Karpas-422 (cell line): ENCODE results near the gene JPH4. TPM values are rescaled to one million over a fixed set of nuclear protein-coding genes. Genes with fewer than 3 reads are reported as not detected.

ENCODE experiments used
- DNase-seq: peaks from one replicate; pipeline ENCODE4 v3.0.0-alpha.2; 2015
- H2AFZ ChIP-seq: fragments of 200-600 bp; sonication (generic); 2 replicates; pipeline ENCODE4 v1.6.1; 2014; ENCODE audit warnings: antibody characterized with exemption, low read length, mixed read lengths
- H3K27ac ChIP-seq: fragments of 200-600 bp; sonication (generic); 2 replicates; pipeline ENCODE4 v1.5.1; 2014; ENCODE audit warnings: mild to moderate bottlenecking, low read length, moderate library complexity
- H3K27me3 ChIP-seq: fragments of 200-600 bp; sonication (generic); 2 replicates; pipeline ENCODE4 v1.6.1; 2014; ENCODE audit warnings: low read length, mixed read lengths
- H3K36me3 ChIP-seq: fragments of 200-600 bp; sonication (generic); 2 replicates; pipeline ENCODE4 v1.6.1; 2014; ENCODE audit warnings: low read length, mixed read lengths; ENCODE audit not compliant: insufficient read depth
- H3K4me1 ChIP-seq: fragments of 200-600 bp; sonication (generic); 2 replicates; pipeline ENCODE4 v1.6.1; 2014; ENCODE audit warnings: mild to moderate bottlenecking, low read length, mixed read lengths
- H3K4me2 ChIP-seq: fragments of 200-600 bp; sonication (generic); 2 replicates; pipeline ENCODE4 v1.6.1; 2014; ENCODE audit warnings: low read length, low read depth, mild to moderate bottlenecking; ENCODE audit not compliant: poor library complexity, severe bottlenecking
- H3K4me3 ChIP-seq: fragments of 200-600 bp; sonication (generic); 2 replicates; pipeline ENCODE4 v1.5.1; 2014; ENCODE audit warnings: mild to moderate bottlenecking, antibody characterized with exemption, low read length, mixed read lengths
- H3K79me2 ChIP-seq: fragments of 200-600 bp; sonication (generic); 2 replicates; pipeline ENCODE4 v1.6.1; 2014; ENCODE audit warnings: mild to moderate bottlenecking, low read length, mixed read lengths
- H3K9ac ChIP-seq: fragments of 200-600 bp; sonication (generic); 2 replicates; pipeline ENCODE4 v1.6.0; 2014; ENCODE audit warnings: low read length
- H3K9me2 ChIP-seq: fragments of 200-600 bp; sonication (generic), shearing (Covaris generic); replicated peaks from 2 replicates; pipeline ENCODE4 v1.6.0; 2014; ENCODE audit warnings: mild to moderate bottlenecking, low read length, moderate library complexity; ENCODE audit not compliant: insufficient read depth
- H3K9me3 ChIP-seq: fragments of 300-700, 200-600 bp; sonication (generic); 2 replicates; pipeline ENCODE4 v1.6.1; 2014; ENCODE audit warnings: low read length, mixed read lengths
- H4K20me1 ChIP-seq: fragments of 200-600 bp; sonication (generic); 2 replicates; pipeline ENCODE4 v1.6.1; 2014; ENCODE audit warnings: mild to moderate bottlenecking, antibody characterized with exemption, low read length, low read depth; ENCODE audit not compliant: insufficient read depth
- total RNA-seq: library from RNA; depleted of rRNA; stranded (reverse); fragments of >200 nt; shearing (Covaris generic); gene quantifications from 2 replicates; pipeline ENCODE4 v1.2.3, GENCODE V29; 2014; ENCODE audit warnings: low replicate concordance

Gene JPH4
- total RNA-seq, 1 experiment from 2014 or later: not detected

- no peak overlapping the region for H3K4me2 ChIP-seq
- H3K4me3 ChIP-seq: no peak overlapping the region
- no peak overlapping the region for H2AFZ ChIP-seq
- H4K20me1 ChIP-seq: no peaks in the 10 kb centered on the region
- H3K36me3 ChIP-seq: no peaks in the 10 kb centered on the region
- H3K4me1 ChIP-seq: no peaks in the 10 kb centered on the region
- peaks cover 20% of the 10 kb centered on the region for H3K9me3 ChIP-seq
- no peaks in the 10 kb centered on the region for H3K79me2 ChIP-seq
- no peak overlapping the region for H3K27ac ChIP-seq
- no peak overlapping the region for H3K9ac ChIP-seq
- peaks cover 4% of the 10 kb centered on the region; the same call in 1 of the 2 replicates for H3K27me3 ChIP-seq
- no peak for DNase-seq
- no peaks in the 10 kb centered on the region for H3K9me2 ChIP-seq
Measured at GRCh38 chr14:23621204-23621931, 42.8 kb upstream of the JPH4 start.

- Histone ChIP-seq H3K27ac (no peak overlapping the region), H3K4me1 (no peaks in the 10 kb centered on the region), H3K79me2 (no peaks in the 10 kb centered on the region), H3K9me2 (no peaks in the 10 kb centered on the region), H3K9me3 (peaks cover 10% of the 10 kb centered on the region), H3K9ac (no peak overlapping the region), H3K4me3 (no peak overlapping the region), H4K20me1 (no peaks in the 10 kb centered on the region), H2AFZ (no peak overlapping the region), H3K27me3 (peaks cover 4% of the 10 kb centered on the region; the same call in 1 of the 2 replicates), H3K36me3 (no peaks in the 10 kb centered on the region), H3K4me2 (no peak overlapping the region)
- no peak for DNase-seq
Measured at GRCh38 chr14:23620177-23620702, 41.6 kb upstream of the JPH4 start.

- no peak for DNase-seq
- Histone ChIP-seq H2AFZ (no peak overlapping the region), H3K79me2 (no peaks in the 10 kb centered on the region), H3K27me3 (peaks cover 4% of the 10 kb centered on the region; the same call in 1 of the 2 replicates), H3K4me2 (no peak overlapping the region), H3K4me3 (no peak overlapping the region), H4K20me1 (no peaks in the 10 kb centered on the region), H3K9me2 (no peaks in the 10 kb centered on the region), H3K4me1 (no peaks in the 10 kb centered on the region), H3K9me3 (no peaks in the 10 kb centered on the region), H3K27ac (no peak overlapping the region), H3K9ac (no peak overlapping the region), H3K36me3 (no peaks in the 10 kb centered on the region)
Measured at GRCh38 chr14:23618415-23618988, 39.9 kb upstream of the JPH4 start.

- Histone ChIP-seq H3K4me2 (no peak overlapping the region), H4K20me1 (no peaks in the 10 kb centered on the region), H3K27me3 (no peaks in the 10 kb centered on the region), H3K9ac (no peak overlapping the region), H3K4me3 (no peak overlapping the region), H3K36me3 (no peaks in the 10 kb centered on the region), H3K4me1 (no peaks in the 10 kb centered on the region), H3K27ac (no peak overlapping the region), H3K79me2 (no peaks in the 10 kb centered on the region), H3K9me2 (no peaks in the 10 kb centered on the region), H3K9me3 (no peaks in the 10 kb centered on the region), H2AFZ (no peak overlapping the region)
- DNase-seq: no peak
Measured at GRCh38 chr14:23617539-23617938, 38.9 kb upstream of the JPH4 start.

- no peaks in the 10 kb centered on the region for H3K36me3 ChIP-seq
- H3K4me2 ChIP-seq: no peak overlapping the region
- H3K4me1 ChIP-seq: no peaks in the 10 kb centered on the region
- no peaks in the 10 kb centered on the region for H3K9me2 ChIP-seq
- H3K27ac ChIP-seq: no peak overlapping the region
- no peaks in the 10 kb centered on the region for H3K9me3 ChIP-seq
- no peaks in the 10 kb centered on the region for H4K20me1 ChIP-seq
- no peak for DNase-seq
- no peak overlapping the region for H3K9ac ChIP-seq
- H3K27me3 ChIP-seq: 0 out of 2 replicates have a peak, but pooled peaks cover 3% of the 10 kb centered on the region
- no peak overlapping the region for H3K4me3 ChIP-seq
- no peaks in the 10 kb centered on the region for H3K79me2 ChIP-seq
- H2AFZ ChIP-seq: no peak overlapping the region
Measured at GRCh38 chr14:23615856-23616255, 37.3 kb upstream of the JPH4 start.

- Histone ChIP-seq H2AFZ (no peak overlapping the region), H3K4me1 (no peaks in the 10 kb centered on the region), H3K4me3 (no peak overlapping the region), H3K9me3 (no peaks in the 10 kb centered on the region), H3K4me2 (no peak overlapping the region), H3K36me3 (no peaks in the 10 kb centered on the region), H3K27me3 (0 out of 2 replicates have a peak, but pooled peaks cover 5% of the 10 kb centered on the region), H4K20me1 (no peaks in the 10 kb centered on the region), H3K9me2 (no peaks in the 10 kb centered on the region), H3K79me2 (no peaks in the 10 kb centered on the region), H3K27ac (no peak overlapping the region), H3K9ac (no peak overlapping the region)
- DNase-seq: no peak
Measured at GRCh38 chr14:23614395-23614828, 35.8 kb upstream of the JPH4 start.

GRCh38 chr14:23613242-23614070 lies 34.9 kb upstream of the JPH4 start:
- Histone ChIP-seq H4K20me1 (no peaks in the 10 kb centered on the region), H3K9me2 (no peaks in the 10 kb centered on the region), H3K9me3 (no peaks in the 10 kb centered on the region), H3K4me3 (no peak overlapping the region), H3K9ac (no peak overlapping the region), H3K79me2 (no peaks in the 10 kb centered on the region), H2AFZ (no peak overlapping the region), H3K4me2 (no peak overlapping the region), H3K36me3 (no peaks in the 10 kb centered on the region), H3K4me1 (no peaks in the 10 kb centered on the region), H3K27ac (no peak overlapping the region), H3K27me3 (0 out of 2 replicates have a peak, but pooled peaks cover 5% of the 10 kb centered on the region)
- no peak for DNase-seq

GRCh38 chr14:23612802-23613201 lies 34.2 kb upstream of the JPH4 start:
- Histone ChIP-seq H3K4me2 (no peak overlapping the region), H3K9me3 (no peaks in the 10 kb centered on the region), H3K27ac (no peak overlapping the region), H3K4me1 (no peaks in the 10 kb centered on the region), H3K4me3 (no peak overlapping the region), H3K27me3 (0 out of 2 replicates have a peak, but pooled peaks cover 5% of the 10 kb centered on the region), H3K36me3 (no peaks in the 10 kb centered on the region), H3K9ac (no peak overlapping the region), H4K20me1 (no peaks in the 10 kb centered on the region), H3K79me2 (no peaks in the 10 kb centered on the region), H3K9me2 (no peaks in the 10 kb centered on the region), H2AFZ (no peak overlapping the region)
- DNase-seq: no peak
